CD4-positive, alpha-beta memory T cell (primary cell): ENCODE data around the gene CHRNB4. TPM values are rescaled to one million over a fixed set of nuclear protein-coding genes. Genes with fewer than 3 reads are reported as not detected.

ENCODE experiments used
- CTCF ChIA-PET: fragments of 350-600 bp; sonication (Branson Sonifier 250); formaldehyde crosslinking; loops from one replicate; lab custom pipeline; 2021; ENCODE audit warnings: inconsistent platforms; ENCODE audit not compliant: partially characterized antibody; lab: Charles Lee
- POLR2A ChIA-PET: fragments of 350-600 bp; sonication (Branson Sonifier 250); formaldehyde crosslinking; loops from one replicate; lab custom pipeline; 2021; ENCODE audit not compliant: partially characterized antibody; lab: Charles Lee
- DNase-seq, 5 donors: peaks; one replicate each; pipeline versions ENCODE4 v3.0.0 to v3.0.0-alpha.2; 2020 to 2022; ENCODE audit warnings: mixed read lengths in 1 of 5
- H3K27ac ChIP-seq: one replicate; pipeline ENCODE4 v1.7.0; 2013; ENCODE audit warnings: low read depth, low read length
- H3K27me3 ChIP-seq: 2 replicates; pipeline ENCODE4 v1.7.0; 2013; ENCODE audit warnings: mild to moderate bottlenecking, low read length, moderate library complexity; ENCODE audit not compliant: insufficient read depth
- H3K36me3 ChIP-seq: 2 replicates; pipeline ENCODE4 v1.7.0; 2013; ENCODE audit warnings: mild to moderate bottlenecking, low read length, moderate library complexity; ENCODE audit not compliant: insufficient read depth
- H3K4me1 ChIP-seq: 2 replicates; pipeline ENCODE4 v1.7.0; 2013; ENCODE audit warnings: mild to moderate bottlenecking, low read length, moderate library complexity; ENCODE audit not compliant: insufficient read depth
- H3K4me3 ChIP-seq, 2 donors: one replicate each; pipeline ENCODE4 v1.7.0; 2013; ENCODE audit warnings: low read length in 2 of 2, mild to moderate bottlenecking in 1 of 2
- H3K9me3 ChIP-seq, 2 donors: one replicate each; pipeline ENCODE4 v1.7.0; 2013; ENCODE audit warnings: low read length in 2 of 2, control low read depth in 1 of 2; ENCODE audit not compliant: control insufficient read depth in 1 of 2
- H3K27ac Mint-ChIP-seq, 7 donors: one replicate each; pipeline ENCODE4 v1.8.0; 2020 to 2021; ENCODE audit warnings: mixed read lengths in 7 of 7, mild to moderate bottlenecking in 6 of 7, inconsistent platforms in 3 of 7, moderate library complexity in 3 of 7
- H3K27me3 Mint-ChIP-seq, 2 donors: one replicate each; pipeline ENCODE4 v1.8.0; 2020 to 2021; ENCODE audit warnings: mixed read lengths in 2 of 2
- H3K36me3 Mint-ChIP-seq, 2 donors: one replicate each; pipeline ENCODE4 v1.8.0; 2020 to 2021; ENCODE audit warnings: mixed read lengths in 2 of 2, inconsistent platforms in 1 of 2, mild to moderate bottlenecking in 1 of 2
- H3K4me1 Mint-ChIP-seq, 4 donors: one replicate each; pipeline ENCODE4 v1.8.0; 2020 to 2021; ENCODE audit warnings: mixed read lengths in 4 of 4, mild to moderate bottlenecking in 1 of 4
- H3K4me3 Mint-ChIP-seq, 8 donors: one replicate each; pipeline ENCODE4 v1.8.0; 2020 to 2021; ENCODE audit warnings: mixed read lengths in 8 of 8, mild to moderate bottlenecking in 7 of 8, moderate library complexity in 6 of 8, inconsistent platforms in 3 of 8
- H3K9me3 Mint-ChIP-seq, 8 donors: one replicate each; pipeline ENCODE4 v1.8.0; 2020 to 2021; ENCODE audit warnings: mixed read lengths in 8 of 8, mild to moderate bottlenecking in 5 of 8, inconsistent platforms in 3 of 8, moderate library complexity in 1 of 8
- intact Hi-C: fragments of 100-400 bp; cut with micrococcal nuclease; formaldehyde crosslinking; loops from one replicate; pipeline ENCODE4 v1.15.1; 2023
- polyA plus RNA-seq, 2 donors: library from polyadenylated mRNA; unstranded; fragments of 300-500 nt; fragmentation: Illumina TruSeq; gene quantifications; one replicate each; pipeline ENCODE4 v1.2.3, GENCODE V29; 2021
- total RNA-seq, 2 experiments: library from RNA; stranded (reverse); gene quantifications; one replicate each; pipeline ENCODE4 v1.2.3, GENCODE V29; 2021

The CHRNB4 gene
- total and polyA plus RNA-seq, 4 experiments from 2014 or later: not detected

- DNase-seq: no peak
- H3K27ac ChIP-seq: no peak overlapping the region
- ChIA-PET POLR2A (no interaction called here), CTCF (no interaction called here)
- H3K9me3 ChIP-seq: no peaks in the 10 kb centered on the region
- H3K27me3 Mint-ChIP-seq: peaks cover 0 to 2% of the 10 kb centered on the region in 2 donors
- H3K4me1 ChIP-seq: no peaks in the 10 kb centered on the region
- intact Hi-C loops: no loop called here
- H3K36me3 Mint-ChIP-seq: no peaks in the 10 kb centered on the region
- H3K36me3 ChIP-seq: no peaks in the 10 kb centered on the region
- H3K4me3 ChIP-seq: no peak overlapping the region
- no peak overlapping the region for H3K27ac Mint-ChIP-seq
- no peaks in the 10 kb centered on the region for H3K4me1 Mint-ChIP-seq
- H3K9me3 Mint-ChIP-seq: no peaks in the 10 kb centered on the region
- H3K27me3 ChIP-seq: no peaks in the 10 kb centered on the region
- no peak overlapping the region for H3K4me3 Mint-ChIP-seq
These were observed 34.8 kb upstream of the CHRNB4 start for GRCh38 chr15:78675617-78676360.

GRCh38 chr15:78675206-78675605 lies 34.2 kb upstream of the CHRNB4 start:
- CTCF ChIA-PET: no interaction called here

GRCh38 chr15:78673917-78674444 lies 33.0 kb upstream of the CHRNB4 start:
- Mint-ChIP-seq H3K9me3 (no peaks in the 10 kb centered on the region), H3K4me1 (no peaks in the 10 kb centered on the region), H3K36me3 (no peaks in the 10 kb centered on the region), H3K27me3 (peaks cover 0 to 2% of the 10 kb centered on the region in 2 donors), H3K4me3 (no peak overlapping the region), H3K27ac (no peak overlapping the region)
- Histone ChIP-seq H3K4me3 (no peak overlapping the region), H3K27ac (no peak overlapping the region), H3K36me3 (no peaks in the 10 kb centered on the region), H3K9me3 (no peaks in the 10 kb centered on the region), H3K4me1 (no peaks in the 10 kb centered on the region), H3K27me3 (no peaks in the 10 kb centered on the region)
- intact Hi-C loops: no loop called here
- CTCF ChIA-PET: no interaction called here
- POLR2A ChIA-PET: no interaction called here
- DNase-seq: no peak

More at GRCh38 chr15:78675206-78675605, 34.2 kb upstream of the CHRNB4 start:
- Mint-ChIP-seq H3K36me3 (no peaks in the 10 kb centered on the region), H3K27ac (no peak overlapping the region), H3K27me3 (peaks cover 0 to 2% of the 10 kb centered on the region in 2 donors), H3K9me3 (no peaks in the 10 kb centered on the region), H3K4me3 (no peak overlapping the region), H3K4me1 (no peaks in the 10 kb centered on the region)
- Histone ChIP-seq H3K9me3 (no peaks in the 10 kb centered on the region), H3K4me3 (no peak overlapping the region), H3K27me3 (no peaks in the 10 kb centered on the region), H3K4me1 (no peaks in the 10 kb centered on the region), H3K27ac (no peak overlapping the region), H3K36me3 (no peaks in the 10 kb centered on the region)
- intact Hi-C loops: no loop called here
- POLR2A ChIA-PET: no interaction called here
- DNase-seq: no peak

GRCh38 chr15:78673476-78673875 lies 32.5 kb upstream of the CHRNB4 start:
- no peaks in the 10 kb centered on the region for H3K4me1 Mint-ChIP-seq
- DNase-seq: no peak
- no peak overlapping the region for H3K4me3 Mint-ChIP-seq
- no peak overlapping the region for H3K27ac Mint-ChIP-seq
- H3K9me3 Mint-ChIP-seq: no peaks in the 10 kb centered on the region
- no peaks in the 10 kb centered on the region for H3K27me3 ChIP-seq
- no peaks in the 10 kb centered on the region for H3K9me3 ChIP-seq
- intact Hi-C loops: no loop called here
- no peaks in the 10 kb centered on the region for H3K4me1 ChIP-seq
- no peaks in the 10 kb centered on the region for H3K36me3 ChIP-seq
- no peak overlapping the region for H3K4me3 ChIP-seq
- peaks cover 2 to 4% of the 10 kb centered on the region in 2 donors for H3K27me3 Mint-ChIP-seq
- ChIA-PET POLR2A (no interaction called here), CTCF (no interaction called here)
- H3K36me3 Mint-ChIP-seq: no peaks in the 10 kb centered on the region
- no peak overlapping the region for H3K27ac ChIP-seq

- Mint-ChIP-seq H3K4me3 (no peak overlapping the region), H3K36me3 (no peaks in the 10 kb centered on the region), H3K27ac (peak overlapping the region in 1 of 7 donors; percentile 39), H3K27me3 (peaks cover 5 to 7% of the 10 kb centered on the region in 2 donors), H3K4me1 (no peaks in the 10 kb centered on the region), H3K9me3 (no peaks in the 10 kb centered on the region)
- ChIA-PET CTCF (no interaction called here), POLR2A (no interaction called here)
- Histone ChIP-seq H3K4me3 (no peak overlapping the region), H3K27me3 (no peaks in the 10 kb centered on the region), H3K36me3 (no peaks in the 10 kb centered on the region), H3K27ac (no peak overlapping the region), H3K9me3 (no peaks in the 10 kb centered on the region), H3K4me1 (no peaks in the 10 kb centered on the region)
- no peak for DNase-seq
- intact Hi-C loops: no loop called here
These were observed 31.4 kb upstream of the CHRNB4 start for GRCh38 chr15:78672285-78673014.

GRCh38 chr15:78671626-78672211 lies 30.7 kb upstream of the CHRNB4 start:
- Histone ChIP-seq H3K27me3 (no peaks in the 10 kb centered on the region), H3K4me3 (no peak overlapping the region), H3K9me3 (no peaks in the 10 kb centered on the region), H3K27ac (no peak overlapping the region), H3K4me1 (no peaks in the 10 kb centered on the region), H3K36me3 (no peaks in the 10 kb centered on the region)
- POLR2A ChIA-PET: interaction anchor here (0.6 kb wide), 1 partner anchor 36 kb away, joined by 3 read pairs; no protein-coding TSS in a partner anchor
- CTCF ChIA-PET: no interaction called here
- no peak overlapping the region for H3K27ac Mint-ChIP-seq
- no peaks in the 10 kb centered on the region for H3K36me3 Mint-ChIP-seq
- H3K4me3 Mint-ChIP-seq: no peak overlapping the region
- H3K4me1 Mint-ChIP-seq: no peaks in the 10 kb centered on the region
- peaks cover 5 to 7% of the 10 kb centered on the region in 2 donors for H3K27me3 Mint-ChIP-seq
- intact Hi-C loops: no loop called here
- no peak for DNase-seq
- no peaks in the 10 kb centered on the region for H3K9me3 Mint-ChIP-seq

- Mint-ChIP-seq H3K4me1 (no peaks in the 10 kb centered on the region), H3K36me3 (no peaks in the 10 kb centered on the region), H3K27ac (no peak overlapping the region), H3K9me3 (no peaks in the 10 kb centered on the region), H3K4me3 (no peak overlapping the region), H3K27me3 (peaks cover 5 to 7% of the 10 kb centered on the region in 2 donors)
- H3K9me3 ChIP-seq: no peaks in the 10 kb centered on the region
- no peaks in the 10 kb centered on the region for H3K27me3 ChIP-seq
- no peak for DNase-seq
- H3K36me3 ChIP-seq: no peaks in the 10 kb centered on the region
- intact Hi-C loops: no loop called here
- H3K27ac ChIP-seq: no peak overlapping the region
- CTCF ChIA-PET: no interaction called here
- H3K4me3 ChIP-seq: no peak overlapping the region
- POLR2A ChIA-PET: no interaction called here
- H3K4me1 ChIP-seq: no peaks in the 10 kb centered on the region
These were observed 28.0 kb upstream of the CHRNB4 start for GRCh38 chr15:78668987-78669386.
